H9 (cell line): Measurements from ENCODE around the gene SEPTIN7. TPM values are rescaled to one million over a fixed set of nuclear protein-coding genes. Genes with fewer than 3 reads are reported as not detected.

Experiments used
- DNase-seq: peaks from one replicate; pipeline ENCODE4 v3.0.0-alpha.2; 2017
- H2AFZ ChIP-seq: one replicate; pipeline ENCODE4 v1.6.1; 2013; ENCODE audit warnings: mild to moderate bottlenecking, low read length, control low read depth, moderate library complexity
- H2AK5ac ChIP-seq: 2 replicates; pipeline ENCODE4 v1.6.1; 2013; ENCODE audit warnings: low read length, control low read depth, mixed read lengths; ENCODE audit not compliant: insufficient read length
- H2BK120ac ChIP-seq: one replicate; pipeline ENCODE4 v1.6.1; 2013; ENCODE audit warnings: low read depth, mild to moderate bottlenecking, low read length, control low read depth, inconsistent platforms; ENCODE audit not compliant: poor library complexity, severe bottlenecking
- H2BK12ac ChIP-seq: 2 replicates; pipeline ENCODE4 v1.6.1; 2013; ENCODE audit warnings: low read length, control low read depth, mixed read lengths, low read depth; ENCODE audit not compliant: insufficient read length
- H2BK15ac ChIP-seq: 2 replicates; pipeline ENCODE4 v1.6.1; 2013; ENCODE audit warnings: low read depth, low read length, control low read depth
- H2BK20ac ChIP-seq: one replicate; pipeline ENCODE4 v1.6.1; 2013; ENCODE audit warnings: low read depth, mild to moderate bottlenecking, low read length, control low read depth, inconsistent platforms; ENCODE audit not compliant: poor library complexity, severe bottlenecking
- H2BK5ac ChIP-seq: 2 replicates; pipeline ENCODE4 v1.6.1; 2013; ENCODE audit warnings: low read length, control low read depth, mixed read lengths; ENCODE audit not compliant: insufficient read length
- H3K14ac ChIP-seq: 2 replicates; pipeline ENCODE4 v1.6.1; 2013; ENCODE audit warnings: low read length, control low read depth; ENCODE audit not compliant: insufficient read depth
- H3K18ac ChIP-seq: 2 replicates; pipeline ENCODE4 v1.6.1; 2013; ENCODE audit warnings: low read depth, mild to moderate bottlenecking, mixed read lengths, low read length, control low read depth; ENCODE audit not compliant: insufficient read length
- H3K23ac ChIP-seq: 2 replicates; pipeline ENCODE4 v1.6.1; 2013; ENCODE audit warnings: low read length, control low read depth, mixed read lengths, low read depth; ENCODE audit not compliant: insufficient read length
- H3K23me2 ChIP-seq: 2 replicates; pipeline ENCODE4 v1.6.1; 2013; ENCODE audit warnings: low read depth, mild to moderate bottlenecking, mixed read lengths, low read length, control low read depth; ENCODE audit not compliant: insufficient read length, poor library complexity, severe bottlenecking
- H3K27ac ChIP-seq: 2 replicates; pipeline ENCODE4 v1.5.1; 2013; ENCODE audit warnings: low read length, control low read depth, mixed read lengths, low read depth; ENCODE audit not compliant: insufficient read length
- H3K27me3 ChIP-seq: 2 replicates; pipeline ENCODE4 v1.6.1; 2013; ENCODE audit warnings: low read length, control low read depth, inconsistent platforms; ENCODE audit not compliant: insufficient read depth
- H3K4ac ChIP-seq: 2 replicates; pipeline ENCODE4 v1.6.1; 2013; ENCODE audit warnings: low read depth, mild to moderate bottlenecking, control low read depth, inconsistent platforms, low read length, moderate library complexity
- H3K4me1 ChIP-seq: 2 replicates; pipeline ENCODE4 v1.6.1; 2013; ENCODE audit warnings: low read length, control low read depth, inconsistent platforms; ENCODE audit not compliant: insufficient read depth
- H3K4me2 ChIP-seq: 2 replicates; pipeline ENCODE4 v1.6.1; 2013; ENCODE audit warnings: low read length, control low read depth, mixed read lengths; ENCODE audit not compliant: insufficient read length, insufficient read depth
- H3K56ac ChIP-seq: 2 replicates; pipeline ENCODE4 v1.6.1; 2013; ENCODE audit warnings: low read depth, mild to moderate bottlenecking, mixed read lengths, low read length, control low read depth; ENCODE audit not compliant: insufficient read length
- H3K79me1 ChIP-seq: 2 replicates; pipeline ENCODE4 v1.6.1; 2013; ENCODE audit warnings: low read depth, mild to moderate bottlenecking, moderate library complexity, low read length, control low read depth, inconsistent platforms; ENCODE audit not compliant: insufficient read depth, poor library complexity, severe bottlenecking
- H3K79me2 ChIP-seq: 2 replicates; pipeline ENCODE4 v1.6.1; 2013; ENCODE audit warnings: low read length, control low read depth, inconsistent platforms; ENCODE audit not compliant: insufficient read depth
- H3K9ac ChIP-seq: 2 replicates; pipeline ENCODE4 v1.6.1; 2013; ENCODE audit warnings: low read length, control low read depth, mixed read lengths; ENCODE audit not compliant: insufficient read length; ENCODE audit errors: extremely low read depth
- H3K9me3 ChIP-seq: one replicate; pipeline ENCODE4 v1.6.1; 2013; ENCODE audit warnings: low read depth, low read length, inconsistent platforms; ENCODE audit not compliant: control insufficient read depth
- H3T11ph ChIP-seq: one replicate; pipeline ENCODE4 v1.6.1; 2013; ENCODE audit warnings: mild to moderate bottlenecking, low read length, control low read depth, inconsistent platforms
- H4K20me1 ChIP-seq: one replicate; pipeline ENCODE4 v1.6.1; 2013; ENCODE audit not compliant: control insufficient read depth, insufficient read length, insufficient read depth
- H4K5ac ChIP-seq: 2 replicates; pipeline ENCODE4 v1.6.1; 2013; ENCODE audit warnings: low read depth, mild to moderate bottlenecking, mixed read lengths, low read length, control low read depth; ENCODE audit not compliant: insufficient read length
- H4K8ac ChIP-seq: replicated peaks from 2 replicates; pipeline ENCODE4 v1.6.1; 2013; ENCODE audit warnings: low read length, control low read depth, mixed read lengths, low read depth; ENCODE audit not compliant: insufficient read length
- H4K91ac ChIP-seq: 2 replicates; pipeline ENCODE4 v1.6.1; 2013; ENCODE audit warnings: low read depth, mild to moderate bottlenecking, moderate library complexity, mixed read lengths, low read length, control low read depth; ENCODE audit not compliant: insufficient read length
- H3K27ac Mint-ChIP-seq, 3 experiments: 2 replicates in 2 of 3; 3 replicates in 1 of 3; pipeline ENCODE4 v1.8.0; 2020 to 2021; ENCODE audit warnings: mixed read lengths in 3 of 3, mild to moderate bottlenecking in 1 of 3, moderate library complexity in 1 of 3
- H3K27me3 Mint-ChIP-seq: 2 replicates; pipeline ENCODE4 v1.8.0; 2021; ENCODE audit warnings: low read depth, mild to moderate bottlenecking, moderate library complexity, mixed read lengths
- H3K36me3 Mint-ChIP-seq, 3 experiments: 2 replicates in 2 of 3; 3 replicates in 1 of 3; pipeline ENCODE4 v1.8.0; 2020 to 2021; ENCODE audit warnings: low read depth in 3 of 3, mixed read lengths in 3 of 3; ENCODE audit not compliant: insufficient read depth in 1 of 3
- H3K4me1 Mint-ChIP-seq, 2 experiments: 2 replicates each; pipeline ENCODE4 v1.8.0; 2020; ENCODE audit warnings: mixed read lengths in 2 of 2
- H3K4me3 Mint-ChIP-seq, 2 experiments: 2 replicates in 1 of 2; 3 replicates in 1 of 2; pipeline ENCODE4 v1.8.0; 2020 to 2021; ENCODE audit warnings: mild to moderate bottlenecking in 2 of 2, mixed read lengths in 2 of 2, moderate library complexity in 1 of 2
- H3K9me3 Mint-ChIP-seq, 2 experiments: 2 replicates in 1 of 2; 3 replicates in 1 of 2; pipeline ENCODE4 v1.8.0; 2020; ENCODE audit warnings: mild to moderate bottlenecking in 2 of 2, mixed read lengths in 2 of 2, moderate library complexity in 1 of 2
- CTCF ChIP-seq: fragments of 200-600 bp; sonication (generic); conservative IDR thresholded peaks from 3 replicates; pipeline ENCODE4 v1.8.0; 2021; ENCODE audit warnings: antibody characterized with exemption, mild to moderate bottlenecking
- WGBS: extraction: QIAGEN DNeasy Blood & Tissue Kit; methylation state at CpG from one replicate; pipeline ENCODE4 v1.1.7; 2013; ENCODE audit warnings: missing lambda C conversion rate, low lambda C conversion rate, mixed read lengths; ENCODE audit not compliant: insufficient read length; ENCODE audit errors: extremely low coverage; 5-methylcytosine and 5-hydroxymethylcytosine counted together
- total RNA-seq: library from RNA; stranded (reverse); gene quantifications from 2 replicates; pipeline ENCODE4 v1.2.1, GENCODE V29; 2021

The SEPTIN7 gene
- total RNA-seq, 1 experiment from 2014 or later: 184 TPM

GRCh38 chr7:35761871-35762677, 38.8 kb upstream of the SEPTIN7 start:
- no peak overlapping the region for H3K23ac ChIP-seq
- H2AFZ ChIP-seq: no peak overlapping the region
- H3K79me1 ChIP-seq: no peaks in the 10 kb centered on the region
- no peak overlapping the region for H4K5ac ChIP-seq
- H3K23me2 ChIP-seq: no peaks in the 10 kb centered on the region
- Mint-ChIP-seq H3K27ac (no peak overlapping the region), H3K27me3 (no peaks in the 10 kb centered on the region; the same call in 1 of the 2 replicates), H3K4me1 (peaks cover 2 to 7% of the 10 kb centered on the region in 2 experiments; a peak in 3 of 4 replicates), H3K4me3 (no peak overlapping the region), H3K36me3 (no peaks in the 10 kb centered on the region), H3K9me3 (no peaks in the 10 kb centered on the region; a peak in 2 of 5 replicates)
- H4K8ac ChIP-seq: no peak overlapping the region
- H3K27ac ChIP-seq: no peak overlapping the region
- no peaks in the 10 kb centered on the region for H3K4me1 ChIP-seq
- H3K9ac ChIP-seq: no peak overlapping the region
- no CpG with 5 or more reads among the region's 4 CpGs for WGBS
- H3K9me3 ChIP-seq: no peaks in the 10 kb centered on the region
- H2BK5ac ChIP-seq: no peak overlapping the region
- no peak overlapping the region for H2BK12ac ChIP-seq
- H3T11ph ChIP-seq: no peak overlapping the region
- no peak overlapping the region for H3K56ac ChIP-seq
- H3K4ac ChIP-seq: no peak overlapping the region
- no peak overlapping the region for H2BK20ac ChIP-seq
- H3K4me2 ChIP-seq: no peak overlapping the region
- H2BK15ac ChIP-seq: no peak overlapping the region
- no peak overlapping the region for H4K91ac ChIP-seq
- H4K20me1 ChIP-seq: no peaks in the 10 kb centered on the region
- H2BK120ac ChIP-seq: no peak overlapping the region
- H2AK5ac ChIP-seq: no peak overlapping the region
- no peaks in the 10 kb centered on the region for H3K27me3 ChIP-seq
- no peak for TF ChIP-seq CTCF
- no peak for DNase-seq
- no peak overlapping the region for H3K18ac ChIP-seq
- H3K14ac ChIP-seq: no peak overlapping the region
- H3K79me2 ChIP-seq: no peaks in the 10 kb centered on the region
